ENCODE measurements around the gene ATG5.

The ATG5 gene

GRCh38 chr6:106225581-106225980, 100.0 kb downstream of the ATG5 start:
- Histone ChIP-seq H3K36me3 (ENCODE audit: control insufficient read depth in 2 of 2, insufficient read depth in 1 of 2, low read length in 2 of 2) (no peaks in the 10 kb centered on the region), H3K27ac (ENCODE audit: extremely low read depth, low read depth, low read length) (no peak overlapping the region), H3K9me3 (ENCODE audit: control insufficient read depth, insufficient read depth, low read depth, low read length) (no peaks in the 10 kb centered on the region), H3K4me3 (ENCODE audit: low read depth, low read length) (no peak overlapping the region), H3K4me1 (ENCODE audit: control insufficient read depth, insufficient read depth, low read length) (no peaks in the 10 kb centered on the region)
- POLR2A ChIA-PET = no interaction called here
- TF ChIP-seq KLF7 (tag by site-specific recombination; IDR thresholded peaks at IDR 0.05; ENCODE audit: borderline replicate concordance) (no peak), GLIS2 (tag by site-specific recombination; IDR thresholded peaks at IDR 0.05) (no peak), ZNF658 (tag by site-specific recombination; IDR thresholded peaks at IDR 0.05) (no peak), PATZ1 (tag by site-specific recombination; IDR thresholded peaks at IDR 0.05) (no peak), ZBTB20 (tag by site-specific recombination; IDR thresholded peaks at IDR 0.05) (no peak), ZNF19 (tag by site-specific recombination; IDR thresholded peaks at IDR 0.05; ENCODE audit: low read depth) (no peak), ZNF302 (tag by site-specific recombination; IDR thresholded peaks at IDR 0.05; ENCODE audit: low read depth) (no peak), ZNF645 (tag by site-specific recombination; IDR thresholded peaks at IDR 0.05) (no peak), EGR2 (tag by site-specific recombination; IDR thresholded peaks at IDR 0.05; ENCODE audit: low read depth) (no peak), KLF16 (tag by site-specific recombination; IDR thresholded peaks at IDR 0.05) (no peak), ZNF133 (tag by site-specific recombination; IDR thresholded peaks at IDR 0.05) (no peak), ZNF660 (tag by site-specific recombination; IDR thresholded peaks at IDR 0.05) (no peak), HIC1 (tag by site-specific recombination; IDR thresholded peaks at IDR 0.05) (no peak), ZNF362 (tag by site-specific recombination; IDR thresholded peaks at IDR 0.05) (no peak)
- CTCF ChIA-PET = interaction anchor here (1.1 to 3.1 kb wide), 4 partner anchors 18 to 136 kb away, joined by 3 to 32 read pairs (median 6); no protein-coding TSS in a partner anchor

- Histone ChIP-seq H3K4me3 (ENCODE audit: low read depth, low read length) (no peak overlapping the region), H3K4me1 (ENCODE audit: control insufficient read depth, insufficient read depth, low read length) (no peaks in the 10 kb centered on the region), H3K27ac (ENCODE audit: extremely low read depth, low read depth, low read length) (no peak overlapping the region), H3K9me3 (ENCODE audit: control insufficient read depth, insufficient read depth, low read depth, low read length) (no peaks in the 10 kb centered on the region), H3K36me3 (ENCODE audit: control insufficient read depth in 2 of 2, insufficient read depth in 1 of 2, low read length in 2 of 2) (no peaks in the 10 kb centered on the region)
- CTCF ChIA-PET = interaction anchor here (0.5 to 3.6 kb wide), 82 partner anchors 9 to 1135 kb away, joined by 3 to 45 read pairs (median 4); partner anchors contain the start of genes CRYBG1 and PRDM1
- POLR2A ChIA-PET = interaction anchor here (1.6 kb wide), 1 partner anchor 137 kb away, joined by 4 read pairs; the partner anchor contains the start of gene PRDM1
- TF ChIP-seq ZNF654 (tag by site-specific recombination; IDR thresholded peaks at IDR 0.05; ENCODE audit: low read depth) (peak; percentile 69), CTCF (tag by site-specific recombination; IDR thresholded peaks at IDR 0.05) (peak; percentile 25; the same call in 1 of the 2 replicates), ZNF223 (tag by site-specific recombination; IDR thresholded peaks at IDR 0.05) (no peak), ZNF660 (tag by site-specific recombination; IDR thresholded peaks at IDR 0.05) (peak; percentile 78; the same call in 1 of the 2 replicates), ZFP41 (tag by site-specific recombination; IDR thresholded peaks at IDR 0.05; ENCODE audit: borderline replicate concordance) (no peak)
Observed at GRCh38 chr6:106223300-106223930, 102.1 kb downstream of the ATG5 start.

All from HEK293 (cell line).